Activated T-cell treated with anti-CD3 and anti-CD28 coated beads for 4 hours (primary cell): ENCODE data around the gene EFCAB5.
"Not testable (repeated sequence)": the region's sequence is repeated elsewhere in the genome, so short reads cannot be mapped to it uniquely, and the experiment has no call there.

ENCODE experiments used
- DNase-seq: peaks from one replicate; pipeline ENCODE4 v3.0.0-alpha.2; 2020

The EFCAB5 gene

DNA sequence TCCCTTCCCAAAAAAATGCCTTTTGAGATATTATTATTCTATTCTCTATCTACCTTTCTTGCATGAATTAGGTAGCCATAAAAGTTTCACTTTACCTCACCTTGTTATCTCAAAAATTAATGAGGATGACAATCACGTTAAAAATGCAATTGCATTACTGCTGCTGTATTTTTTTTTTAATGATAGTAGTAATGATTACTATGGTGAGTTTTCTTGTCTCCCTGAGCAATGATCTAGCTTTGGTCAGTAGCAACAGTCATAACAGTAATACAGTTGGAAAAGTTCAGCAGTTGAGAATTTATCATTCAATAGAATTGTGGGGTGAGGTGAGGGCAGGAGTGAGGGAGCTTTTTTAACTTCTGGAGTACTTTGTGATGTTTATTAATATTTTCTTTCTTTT is at the start of gene EFCAB5:
EFCAB5 (plus strand) TSS at position 301 of the 400 bp plus-strand sequence. CDS start 163 bp downstream, outside the sequence.
- DNase-seq, result no peak

DNA sequence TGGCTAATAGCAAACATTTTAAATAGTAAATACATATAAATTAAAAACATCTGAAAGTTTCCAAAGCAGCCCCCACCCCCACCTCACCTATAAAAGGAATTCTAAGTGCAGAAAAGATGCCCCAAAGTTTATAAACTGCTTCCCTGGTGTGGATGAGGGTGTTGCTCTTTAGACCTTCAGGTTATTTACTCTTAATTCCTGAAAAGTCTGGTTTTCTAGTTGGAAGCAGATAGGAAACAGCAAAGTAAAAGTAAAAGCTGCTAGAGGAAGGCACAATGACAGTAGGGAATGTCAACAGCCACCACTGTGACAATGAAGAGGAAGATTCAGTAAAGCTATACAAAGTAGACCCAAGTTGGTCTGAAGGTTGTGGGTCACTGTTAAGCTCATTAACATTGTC is 49.2 kb upstream of the EFCAB5 start:
- DNase-seq, result no peak

DNA sequence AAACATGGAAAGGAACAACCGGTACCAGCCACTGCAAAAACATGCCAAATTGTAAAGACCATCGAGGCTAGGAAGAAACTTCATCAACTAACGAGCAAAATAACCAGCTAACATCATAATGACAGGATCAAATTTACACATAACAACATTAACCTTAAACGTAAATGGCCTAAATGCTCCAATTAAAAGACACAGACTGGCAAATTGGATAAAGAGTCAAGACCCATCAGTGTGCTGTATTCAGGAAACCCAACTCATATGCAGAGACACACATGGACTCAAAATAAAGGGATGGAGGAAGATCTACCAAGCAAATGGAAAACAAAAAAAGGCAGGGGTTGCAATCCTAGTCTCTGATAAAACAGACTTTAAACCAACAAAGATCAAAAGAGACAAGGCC is 44.3 kb upstream of the EFCAB5 start:
- not testable (repeated sequence) for DNase-seq

DNA sequence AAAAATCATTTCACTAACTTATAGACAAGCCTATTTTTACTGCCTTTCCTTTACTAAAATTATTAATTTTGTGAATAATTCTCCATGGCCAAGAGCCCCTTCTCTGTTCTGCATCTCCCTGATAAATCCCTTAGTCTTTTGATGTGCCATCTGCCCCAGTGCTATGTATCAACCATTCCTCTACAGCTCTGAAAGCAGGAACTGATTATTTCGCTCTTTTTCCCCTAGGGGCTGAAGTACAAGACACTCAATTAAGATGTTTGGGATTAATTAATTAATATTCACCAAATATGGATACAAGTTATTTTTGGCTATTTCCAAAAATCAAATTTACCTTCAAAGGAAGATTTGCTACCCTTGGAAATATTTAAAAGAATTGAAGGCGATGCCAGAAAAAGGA is 38.0 kb upstream of the EFCAB5 start:
- DNase-seq, result no peak

DNA sequence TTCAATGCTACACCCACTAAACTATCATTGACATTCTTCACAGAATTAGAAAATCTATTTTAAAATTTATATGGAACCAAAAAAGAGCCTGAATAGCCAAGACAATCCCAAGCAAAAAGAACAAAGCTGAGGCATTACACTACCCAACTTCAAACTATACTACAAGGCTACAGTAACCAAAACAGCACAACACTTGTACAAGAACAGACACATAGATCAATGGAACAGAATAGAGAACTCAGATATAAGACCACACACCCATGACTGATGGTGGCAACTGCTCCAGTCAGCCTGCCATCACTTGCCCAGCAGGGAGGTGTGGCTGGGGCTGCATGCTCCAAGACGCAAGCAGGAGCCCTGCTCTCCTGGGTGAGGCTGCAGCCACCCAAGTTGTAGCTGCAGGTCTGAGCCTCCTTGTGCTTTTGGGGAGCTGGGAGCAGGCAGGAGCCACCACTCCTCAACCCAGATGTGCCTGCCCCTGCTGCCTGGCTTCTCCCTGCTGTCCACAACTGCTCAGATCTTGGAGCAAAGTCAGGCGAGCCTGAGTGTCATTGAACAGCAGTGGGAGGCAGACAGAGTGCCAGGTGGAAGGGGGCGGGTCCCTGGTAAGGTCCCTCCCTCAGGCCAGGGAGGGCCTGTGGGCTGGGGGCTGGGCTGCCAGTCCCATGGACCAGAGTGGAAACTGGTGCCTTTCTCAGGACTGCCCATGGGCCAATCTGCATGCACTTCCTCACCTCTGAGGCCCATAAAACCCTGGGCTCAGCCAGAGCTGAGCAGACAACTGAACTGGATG is 36.2 kb upstream of the EFCAB5 start:
- no peak for DNase-seq

DNA sequence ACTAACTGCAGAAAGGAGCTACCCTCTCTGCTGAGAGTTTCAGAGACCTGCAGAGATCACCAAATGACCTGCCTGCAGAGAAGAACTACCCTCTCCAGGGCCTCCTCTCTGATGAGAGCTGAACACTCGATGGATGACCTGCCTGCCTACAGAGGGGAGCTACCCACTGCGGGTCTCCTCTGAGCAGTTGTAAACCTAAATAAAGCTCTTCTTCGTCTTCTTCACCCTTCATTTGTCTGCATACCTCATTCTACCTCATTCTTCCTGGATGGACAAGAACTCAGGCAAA is 35.6 kb upstream of the EFCAB5 start:
- DNase-seq, result no peak

DNA sequence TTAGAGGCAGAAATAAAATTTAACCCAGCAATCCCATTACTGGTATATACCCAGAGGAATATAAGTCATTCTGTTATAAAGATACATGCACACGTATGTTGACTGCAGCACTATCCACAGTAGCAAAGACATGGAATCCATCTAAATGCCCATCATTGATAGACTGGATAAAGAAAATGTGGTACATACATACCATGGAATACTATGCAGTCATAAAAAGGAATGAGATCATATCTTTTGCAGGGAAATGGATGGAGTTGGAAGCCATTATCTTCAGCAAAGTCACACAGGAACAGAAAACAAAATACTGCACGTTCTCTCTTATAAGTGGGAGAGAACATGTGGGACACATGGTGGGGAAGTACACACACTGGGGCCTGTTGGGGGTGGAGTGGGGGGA is 34.5 kb upstream of the EFCAB5 start:
- no peak for DNase-seq

DNA sequence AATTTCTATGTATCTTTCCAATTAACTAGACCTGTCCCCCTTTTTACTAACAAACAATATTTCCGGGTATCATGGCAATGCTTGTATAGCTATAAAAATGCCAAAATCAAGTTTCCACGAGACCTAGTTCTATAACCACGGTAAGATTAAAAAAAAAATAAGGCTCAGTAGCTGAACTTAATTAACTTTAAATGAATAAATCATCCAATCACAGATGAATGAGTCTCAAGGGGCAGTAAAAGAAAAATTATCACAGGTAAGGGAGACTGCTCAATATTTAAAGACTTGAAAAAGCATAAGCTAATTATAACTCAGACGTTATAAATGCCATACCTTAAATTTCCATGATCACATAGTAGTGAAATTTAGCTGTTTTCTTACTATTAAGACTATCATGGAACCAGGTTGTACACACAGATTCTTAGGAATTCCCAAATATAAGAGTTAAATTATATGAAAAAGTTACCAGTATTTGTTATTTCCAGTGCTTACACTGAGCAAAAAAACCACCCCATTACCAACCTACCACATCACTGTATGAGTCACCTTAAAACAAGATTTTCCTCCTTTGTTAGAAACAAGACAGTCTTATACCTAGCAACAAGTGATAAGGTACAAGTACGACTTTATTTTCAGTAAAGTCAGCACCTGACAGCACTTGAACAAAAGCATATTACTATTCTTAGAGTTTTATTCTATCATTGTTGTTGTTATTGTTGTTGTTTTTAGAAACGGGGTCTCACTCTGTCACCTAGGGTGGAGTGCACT is 32.0 kb upstream of the EFCAB5 start:
- DNase-seq, result no peak

DNA sequence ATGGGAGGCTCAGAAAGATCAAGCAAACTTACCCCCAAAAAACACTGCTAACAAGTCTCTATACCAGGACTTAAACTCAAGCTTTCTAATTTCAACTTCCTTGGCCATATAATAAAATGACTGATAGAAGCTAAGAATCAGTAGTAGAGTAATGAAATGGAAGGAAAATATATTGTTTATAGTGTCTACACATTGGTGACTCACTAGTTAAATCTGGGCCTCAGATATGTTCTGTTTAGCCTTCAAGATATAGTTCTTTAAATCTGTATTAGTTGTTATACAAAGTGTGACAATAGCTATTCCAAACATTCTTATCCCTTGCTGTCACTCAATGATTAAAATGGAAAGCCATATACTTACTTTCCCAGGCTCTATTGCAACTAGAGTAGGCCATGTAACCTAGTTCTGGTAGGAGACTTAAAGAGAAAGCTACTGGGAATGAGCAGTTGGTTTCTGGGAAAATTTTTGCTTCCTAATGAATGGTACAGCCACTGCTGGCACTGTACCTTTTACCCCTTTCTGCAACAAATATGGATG is 29.7 kb upstream of the EFCAB5 start:
- DNase-seq, result no peak

DNA sequence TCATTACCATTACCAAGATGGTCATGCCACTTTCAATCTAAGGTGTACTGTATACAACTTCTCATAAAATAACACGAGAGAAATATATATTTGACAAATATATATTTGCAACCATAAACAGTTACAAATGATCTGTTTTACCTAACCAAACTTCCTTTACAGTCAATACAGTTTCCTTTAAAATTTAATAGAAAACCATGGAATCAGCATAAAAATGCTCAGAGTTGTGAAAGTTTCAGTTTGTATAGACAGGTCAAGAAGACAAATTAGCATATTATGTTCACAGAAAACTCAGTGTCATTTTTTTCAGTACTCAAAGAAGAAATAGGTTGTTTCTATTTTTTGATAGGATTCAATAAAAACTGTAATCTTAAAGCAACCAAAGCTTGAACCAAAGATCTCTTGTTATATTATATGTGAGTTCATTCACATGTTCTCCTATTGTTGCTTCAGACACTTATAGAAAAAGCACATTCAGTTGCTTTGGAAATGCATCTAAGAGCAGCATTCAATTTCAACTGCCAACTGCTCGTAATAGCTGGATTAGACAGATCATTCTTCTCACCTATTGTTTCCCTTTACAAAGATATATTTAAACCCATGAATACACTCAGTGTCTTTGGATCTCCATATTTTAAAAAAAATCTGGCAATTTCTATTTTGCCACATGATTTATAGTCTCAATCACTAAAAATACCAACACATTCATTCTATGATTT is 26.5 kb upstream of the EFCAB5 start:
- DNase-seq, result no peak

DNA sequence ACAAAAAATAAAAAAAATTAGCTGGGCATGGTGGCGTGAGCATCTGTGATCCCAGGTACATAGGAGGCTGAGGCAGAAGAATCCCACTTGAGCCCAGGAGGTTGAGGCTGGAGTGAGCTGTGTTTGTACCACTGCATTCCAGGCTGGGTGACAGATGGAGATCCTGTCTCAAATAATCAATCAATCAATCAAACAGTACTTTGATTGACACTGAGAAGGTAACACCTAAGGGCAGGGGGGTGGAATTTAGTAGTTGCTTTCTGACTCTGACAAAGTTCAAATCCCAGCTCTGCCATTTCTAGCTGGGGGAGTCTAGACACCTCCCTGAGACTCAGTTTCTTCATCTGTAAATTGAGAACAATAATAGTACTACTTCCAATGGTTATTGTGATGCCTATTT is 23.4 kb upstream of the EFCAB5 start:
- DNase-seq, result no peak

DNA sequence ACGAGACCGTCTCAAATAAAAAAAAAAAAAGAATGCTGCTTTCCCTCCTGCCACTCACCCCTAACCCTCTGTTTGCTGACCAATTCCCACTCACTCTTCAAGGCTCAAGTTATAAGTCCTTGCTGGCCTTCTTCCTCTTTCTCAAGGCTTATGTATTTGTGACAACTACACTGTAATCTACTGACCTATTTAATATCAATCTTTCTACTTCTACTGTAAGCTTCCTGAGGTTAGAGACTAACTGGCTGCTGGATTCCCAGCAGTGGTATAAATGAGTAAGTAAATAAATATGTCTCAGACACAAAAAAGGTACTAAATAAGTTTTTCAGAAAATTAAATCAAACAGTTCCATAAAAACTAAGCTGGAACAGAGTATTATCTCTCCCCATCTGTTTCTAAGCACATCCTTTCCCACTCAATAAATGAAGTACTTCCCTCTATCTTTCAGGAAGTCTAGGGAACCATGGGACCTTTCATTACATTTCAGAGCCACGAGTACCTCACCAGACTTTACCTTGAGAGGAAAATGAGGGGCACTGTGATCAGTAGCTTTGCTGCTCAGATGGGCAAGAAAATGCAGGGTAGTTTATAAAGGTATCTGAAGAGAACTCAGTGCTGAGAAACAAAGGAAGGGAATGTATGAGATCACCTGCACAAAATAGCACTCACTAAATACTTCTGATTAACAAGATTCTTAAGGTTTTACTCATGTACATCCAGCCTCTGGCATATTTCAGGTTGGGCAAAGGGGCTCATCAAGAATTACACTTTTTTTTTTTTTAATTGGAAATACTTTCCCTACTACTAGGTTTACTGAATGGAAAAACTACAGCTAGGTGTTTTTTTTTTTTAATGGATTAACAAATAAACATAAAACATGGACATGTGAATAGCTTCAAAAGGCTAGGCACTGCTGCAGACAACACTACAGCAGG is 22.2 kb upstream of the EFCAB5 start:
- no peak for DNase-seq

DNA sequence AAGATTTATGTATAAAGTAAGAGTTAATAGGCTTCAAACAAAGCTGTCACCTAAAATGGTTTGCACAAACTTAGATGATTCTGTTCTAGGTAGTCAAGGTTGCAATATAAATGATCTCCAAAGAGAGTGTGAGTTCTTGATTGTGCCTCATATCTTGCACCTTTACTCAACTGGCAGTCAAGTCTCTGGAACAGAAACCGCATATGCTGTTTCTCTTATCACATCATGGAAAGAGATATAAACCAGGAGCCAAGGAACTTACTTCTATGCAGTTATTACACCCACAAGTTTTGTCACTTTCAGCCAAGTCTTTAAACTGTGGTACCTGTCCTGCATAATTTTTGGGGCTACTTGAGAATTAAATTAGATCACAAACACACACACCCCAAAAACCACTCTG is 16.6 kb upstream of the EFCAB5 start:
- DNase-seq, result no peak

DNA sequence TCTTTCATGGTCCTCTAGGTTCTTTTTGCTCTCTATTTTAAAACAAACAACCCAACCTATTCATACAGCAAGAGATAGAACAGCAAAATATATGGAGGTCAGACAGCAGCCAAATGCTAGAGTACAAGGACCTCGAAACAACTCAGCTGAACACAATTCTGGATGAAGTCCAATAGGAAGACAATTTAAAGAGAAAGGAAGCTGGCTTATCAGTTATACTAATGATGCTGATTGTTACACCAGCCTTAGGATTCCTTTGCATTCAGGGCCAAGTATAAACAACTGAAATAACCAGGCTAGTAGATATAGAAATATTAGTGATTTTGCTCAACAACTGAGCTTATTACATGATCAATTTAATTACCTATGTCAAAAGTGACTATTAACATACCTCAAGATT is 13.9 kb upstream of the EFCAB5 start:
- no peak for DNase-seq

DNA sequence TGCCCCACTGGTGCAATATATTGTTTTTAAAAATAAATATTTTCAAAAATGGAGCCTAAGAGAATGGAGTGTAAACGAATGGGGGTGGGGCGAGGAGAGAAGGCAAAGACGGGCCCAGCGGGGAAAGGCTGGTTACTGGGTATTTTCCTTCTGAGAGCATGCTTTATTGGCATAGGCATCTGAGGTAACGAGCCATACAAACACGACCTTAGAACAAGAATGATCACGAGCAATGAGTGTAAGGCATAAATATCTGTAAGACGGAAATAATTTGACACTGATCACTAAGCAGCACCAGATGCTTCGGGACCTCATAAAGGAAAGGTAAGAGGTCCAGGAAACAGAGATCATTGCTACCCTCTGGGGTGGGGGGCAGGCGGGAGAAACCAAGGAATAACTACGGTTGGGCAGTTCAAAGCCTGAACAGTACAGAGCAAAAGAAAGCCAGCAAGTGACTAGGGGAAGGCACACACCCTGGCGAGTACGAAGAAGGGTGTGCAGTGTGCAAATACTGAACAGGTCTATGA is 12.4 kb upstream of the EFCAB5 start:
- no peak for DNase-seq

DNA sequence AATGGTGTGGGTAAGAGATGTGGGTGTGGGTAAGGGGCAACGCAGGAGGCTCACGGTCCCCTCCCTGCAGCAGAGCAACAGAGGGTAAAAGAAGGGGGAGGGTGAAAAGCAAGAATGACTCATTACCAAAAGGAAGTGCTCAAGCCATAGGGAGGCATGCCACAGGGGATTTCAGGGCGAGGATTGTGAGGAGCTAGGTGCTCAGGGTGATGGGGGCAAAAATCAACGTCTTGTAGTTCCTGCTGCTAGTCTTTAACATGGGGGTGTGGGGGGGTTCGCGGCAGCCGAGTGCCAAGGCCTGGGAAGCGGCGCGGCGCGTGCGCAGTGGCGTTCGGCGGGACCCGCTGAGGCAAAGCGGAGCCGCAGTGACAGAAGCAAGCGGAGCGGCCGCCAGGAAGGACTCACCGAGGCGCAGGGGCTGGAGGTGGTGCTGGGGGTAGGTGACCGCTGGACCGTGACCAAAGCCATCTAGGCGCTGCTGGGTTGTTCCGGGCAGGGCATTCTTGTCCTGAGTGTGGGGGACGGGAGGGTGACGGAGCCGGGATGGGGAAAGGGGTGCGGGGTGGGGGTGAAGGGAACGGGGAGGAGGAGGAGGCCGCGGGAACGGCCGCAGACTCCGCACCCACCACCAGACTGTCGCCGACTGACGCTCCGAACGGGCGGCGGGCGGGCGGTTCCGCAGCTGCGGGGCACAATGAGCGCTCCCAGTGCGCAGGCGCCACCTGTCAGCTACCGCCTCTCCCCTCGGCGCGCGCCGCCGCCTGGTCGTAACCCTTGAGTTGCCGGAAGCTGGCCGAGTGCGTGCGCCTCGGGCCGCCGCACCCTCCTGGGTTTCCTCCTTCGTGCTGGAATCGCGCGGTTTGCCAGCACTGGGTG is 11.7 kb upstream of the EFCAB5 start, which contains the start of gene SSH2:
SSH2 (minus strand) TSS at position 696 of the 876 bp plus-strand sequence; CDS start at position 468, 228 bp downstream.
- DNase-seq, result peak; percentile 78

DNA sequence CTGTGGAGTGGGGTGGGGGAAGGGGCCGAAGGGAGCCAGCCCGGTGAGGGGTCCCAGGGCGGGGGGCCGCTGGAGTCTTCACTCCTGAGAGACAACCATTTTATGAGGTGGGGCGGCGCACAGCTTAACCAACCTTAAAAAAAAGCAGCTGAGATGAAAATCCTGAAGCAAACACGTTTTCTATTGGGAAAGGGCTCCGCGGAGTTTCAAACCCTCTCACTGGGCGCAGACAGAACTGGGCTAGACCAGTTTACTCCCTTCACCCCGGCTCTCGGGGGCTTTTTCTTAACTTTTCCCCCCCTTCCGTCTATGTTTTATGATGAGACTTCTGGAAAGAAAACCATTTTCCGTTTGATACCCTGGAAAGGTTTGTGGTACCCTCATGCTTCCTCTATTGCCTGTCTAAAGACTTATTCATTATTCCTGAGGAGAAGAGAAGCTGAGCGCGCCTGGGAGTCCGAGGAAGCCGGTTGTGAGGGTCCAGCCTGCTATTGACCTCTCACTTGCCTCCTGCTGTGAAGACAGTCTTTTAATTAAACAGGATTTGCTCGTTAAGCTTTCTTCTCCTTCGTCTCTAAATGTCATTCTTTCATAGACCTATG is 10.9 kb upstream of the EFCAB5 start:
- DNase-seq, result no peak

DNA sequence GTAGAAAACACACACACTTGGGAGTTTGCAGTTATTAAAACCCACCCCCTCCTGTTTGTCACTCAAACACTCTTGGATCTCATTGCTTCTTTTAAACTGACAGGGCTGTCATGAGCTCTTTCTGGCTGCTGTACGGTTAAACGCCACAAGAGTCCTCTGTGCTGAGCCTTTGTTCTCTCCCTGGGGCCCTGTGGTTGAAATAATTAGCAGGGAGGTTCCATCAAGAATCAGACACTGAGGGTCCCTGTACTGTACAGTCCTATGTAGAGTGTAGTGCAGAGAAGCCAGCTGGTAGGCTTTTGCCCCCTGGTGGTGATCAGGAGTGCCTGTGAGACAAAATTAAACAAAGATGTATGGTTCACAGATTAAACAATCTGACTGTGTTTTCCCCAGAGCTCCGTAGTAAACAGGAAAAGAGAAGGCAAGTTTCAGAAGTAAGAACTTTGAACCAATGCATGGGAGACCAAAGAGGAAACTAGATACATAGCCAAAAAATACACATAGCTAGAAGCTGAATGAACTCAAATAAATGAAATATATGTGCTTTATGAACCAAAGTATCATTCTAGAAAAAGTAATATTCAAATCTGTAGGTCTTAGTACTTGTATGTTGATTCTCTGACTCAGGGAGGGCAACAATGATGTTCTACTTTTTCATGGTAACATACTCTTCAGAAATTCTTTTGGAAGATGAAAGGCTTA is 10.1 kb upstream of the EFCAB5 start:
- peak; percentile 52 for DNase-seq

DNA sequence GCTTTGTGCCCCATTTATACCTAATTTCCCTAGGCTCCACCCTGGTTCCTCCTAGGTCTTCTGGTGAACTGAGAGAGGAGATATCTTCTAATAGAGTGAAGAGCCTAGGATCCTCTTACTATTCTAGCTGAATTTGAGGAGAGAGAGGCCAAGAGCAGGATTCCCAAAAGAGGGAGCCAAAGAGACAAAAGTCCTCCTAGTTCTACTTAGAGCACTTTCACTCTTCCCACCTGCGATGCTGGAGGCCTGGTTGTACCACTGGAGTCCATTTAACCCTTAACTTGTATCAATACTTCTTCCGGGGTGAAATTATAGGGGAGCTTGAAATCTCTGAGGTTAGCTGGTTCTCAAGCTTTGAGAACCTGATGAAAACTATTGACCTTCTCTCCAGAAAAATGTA is 8.1 kb upstream of the EFCAB5 start:
- no peak for DNase-seq

DNA sequence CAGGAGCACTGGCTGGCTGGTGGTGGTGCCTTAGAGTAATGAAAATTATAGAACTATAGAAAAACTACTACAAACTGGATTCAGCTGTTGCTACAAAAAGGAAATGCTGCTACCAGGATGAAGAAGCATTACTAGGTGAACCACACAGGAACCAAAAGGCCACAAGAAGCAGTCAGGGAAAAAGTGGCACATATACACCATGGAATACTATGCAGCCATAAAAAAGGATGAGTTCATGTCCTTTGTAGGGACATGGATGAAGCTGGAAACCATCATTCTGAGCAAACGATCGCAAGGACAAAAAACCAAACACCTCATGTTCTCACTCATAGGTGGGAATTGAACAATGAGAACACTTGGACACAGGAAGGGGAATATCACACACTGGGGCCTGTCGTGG is 5.5 kb upstream of the EFCAB5 start:
- DNase-seq, result not testable (repeated sequence)
